A673 (cell line): Measurements from ENCODE around the gene PCP4. TPM values are rescaled to one million over a fixed set of nuclear protein-coding genes. Genes with fewer than 3 reads are reported as not detected.

Experiments
- BruUV-seq: library from RNA; stranded (reverse); fragments of 400-500 nt; replicated peaks from 2 replicates; lab custom pipeline; 2021; lab: Mats Ljungman, UMichigan
- CTCF ChIA-PET: fragments of 300-600 bp; sonication (Branson Sonifier 250); formaldehyde crosslinking; loops from one replicate; lab custom pipeline; 2022; ENCODE audit warnings: antibody characterized with exemption; lab: Charles Lee
- POLR2A ChIA-PET: fragments of 300-600 bp; sonication (Branson Sonifier 250); formaldehyde crosslinking; loops from one replicate; lab custom pipeline; 2022; ENCODE audit warnings: antibody characterized with exemption; ENCODE audit not compliant: low non-redundant PET; lab: Charles Lee
- DNase-seq: peaks from one replicate; pipeline ENCODE4 v3.0.0-alpha.2; 2015; ENCODE audit warnings: low spot score
- H3K27ac ChIP-seq: fragments of 200-600 bp; sonication (generic); 2 replicates; pipeline ENCODE4 v1.5.1; 2016; ENCODE audit warnings: mixed run types, low read depth, mild to moderate bottlenecking, mixed read lengths, antibody characterized with exemption, low read length; ENCODE audit not compliant: poor library complexity, severe bottlenecking
- H3K27me3 ChIP-seq: fragments of 200-600 bp; sonication (generic); replicated peaks from 2 replicates; pipeline ENCODE4 v1.6.1; 2017; ENCODE audit warnings: mixed run types, low read depth, mild to moderate bottlenecking, mixed read lengths, antibody characterized with exemption, low read length; ENCODE audit not compliant: insufficient read depth, poor library complexity
- H3K36me3 ChIP-seq: fragments of 200-600 bp; sonication (generic); 2 replicates; pipeline ENCODE4 v1.6.1; 2016; ENCODE audit warnings: mixed run types, mild to moderate bottlenecking, mixed read lengths, antibody characterized with exemption, low read length; ENCODE audit not compliant: insufficient read depth, poor library complexity, severe bottlenecking
- H3K4me1 ChIP-seq: fragments of 200-600 bp; sonication (generic); 2 replicates; pipeline ENCODE4 v1.6.1; 2017; ENCODE audit warnings: mixed run types, mild to moderate bottlenecking, mixed read lengths, antibody characterized with exemption, low read length; ENCODE audit not compliant: insufficient read depth, poor library complexity, severe bottlenecking
- H3K4me3 ChIP-seq: fragments of 200-600 bp; sonication (generic); 2 replicates; pipeline ENCODE4 v1.5.1; 2016; ENCODE audit warnings: low read depth, mixed run types, mild to moderate bottlenecking, mixed read lengths, low read length; ENCODE audit not compliant: poor library complexity, severe bottlenecking
- H3K9me3 ChIP-seq: fragments of 200-600 bp; sonication (generic); 2 replicates; pipeline ENCODE4 v1.6.1; 2016; ENCODE audit warnings: mixed run types, low read depth, mild to moderate bottlenecking, mixed read lengths, antibody characterized with exemption, low read length; ENCODE audit not compliant: poor library complexity, severe bottlenecking
- EZH2 ChIP-seq: fragments of 200-600 bp; sonication (generic); IDR thresholded peaks from 2 replicates; pipeline ENCODE4 v1.6.1; 2017; ENCODE audit warnings: borderline replicate concordance, low read depth, mild to moderate bottlenecking, mixed read lengths, antibody characterized with exemption, low read length; ENCODE audit not compliant: poor library complexity, severe bottlenecking
- intact Hi-C: fragments of 100-400 bp; cut with micrococcal nuclease; formaldehyde crosslinking; loops from one replicate; pipeline ENCODE4 v1.10.0; 2022; ENCODE audit not compliant: unreplicated experiment
- total RNA-seq: library from RNA; stranded (reverse); gene quantifications from 2 replicates; pipeline ENCODE4 v1.2.3, GENCODE V29; 2021
- TF ChIP-seq, protein P1 (sequence below): fragments of 300-800, 200-600 bp; sonication (generic); conservative IDR thresholded peaks from 2 replicates; pipeline ENCODE4 v1.5.1; 2017; ENCODE audit warnings: low read depth, mild to moderate bottlenecking, antibody characterized with exemption, low read length, moderate library complexity, mixed read lengths

The PCP4 gene
- total RNA-seq, 1 experiment from 2014 or later = not detected

DNA sequence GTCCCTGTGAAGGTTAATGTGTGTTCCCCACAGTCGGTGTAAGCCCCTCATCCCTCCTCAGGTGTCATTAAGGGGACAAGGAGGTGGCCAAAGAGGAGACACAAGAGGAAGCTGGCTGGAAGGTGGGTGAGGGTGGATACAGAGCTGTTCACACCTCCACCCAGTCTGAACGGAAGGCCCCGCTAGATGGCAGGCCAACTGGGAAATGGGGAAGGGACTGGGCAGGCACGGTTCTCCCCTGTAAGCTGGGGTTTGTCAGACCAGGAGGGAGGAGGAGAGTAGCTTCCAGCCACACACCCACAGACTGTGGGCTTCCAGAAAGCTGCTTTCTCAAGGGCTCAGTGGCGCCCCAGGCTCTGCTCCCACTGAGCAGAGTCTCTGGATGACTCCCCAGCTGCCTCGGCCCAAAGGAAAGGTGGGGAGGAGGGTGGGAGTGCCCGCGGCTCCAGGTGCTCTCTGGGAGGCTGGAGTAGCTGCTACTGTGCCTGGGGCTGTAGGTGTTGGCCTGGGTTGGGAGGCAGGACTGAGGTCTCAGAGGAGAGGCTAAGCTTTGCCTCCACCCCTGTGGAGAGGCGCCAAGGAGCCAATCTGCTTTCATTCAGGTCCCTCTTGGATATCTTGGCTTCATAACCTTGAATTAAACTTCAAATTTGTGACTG is 41.2 kb downstream of the PCP4 start:
- no peak overlapping the region for H3K27ac ChIP-seq
- intact Hi-C loops = no loop called here
- CTCF ChIA-PET = interaction anchor here (0.6 kb wide), 1 partner anchor 41 kb away, joined by 6 read pairs; no protein-coding TSS in a partner anchor
- H3K4me1 ChIP-seq = no peaks in the 10 kb centered on the region
- TF ChIP-seq, protein P1, sequence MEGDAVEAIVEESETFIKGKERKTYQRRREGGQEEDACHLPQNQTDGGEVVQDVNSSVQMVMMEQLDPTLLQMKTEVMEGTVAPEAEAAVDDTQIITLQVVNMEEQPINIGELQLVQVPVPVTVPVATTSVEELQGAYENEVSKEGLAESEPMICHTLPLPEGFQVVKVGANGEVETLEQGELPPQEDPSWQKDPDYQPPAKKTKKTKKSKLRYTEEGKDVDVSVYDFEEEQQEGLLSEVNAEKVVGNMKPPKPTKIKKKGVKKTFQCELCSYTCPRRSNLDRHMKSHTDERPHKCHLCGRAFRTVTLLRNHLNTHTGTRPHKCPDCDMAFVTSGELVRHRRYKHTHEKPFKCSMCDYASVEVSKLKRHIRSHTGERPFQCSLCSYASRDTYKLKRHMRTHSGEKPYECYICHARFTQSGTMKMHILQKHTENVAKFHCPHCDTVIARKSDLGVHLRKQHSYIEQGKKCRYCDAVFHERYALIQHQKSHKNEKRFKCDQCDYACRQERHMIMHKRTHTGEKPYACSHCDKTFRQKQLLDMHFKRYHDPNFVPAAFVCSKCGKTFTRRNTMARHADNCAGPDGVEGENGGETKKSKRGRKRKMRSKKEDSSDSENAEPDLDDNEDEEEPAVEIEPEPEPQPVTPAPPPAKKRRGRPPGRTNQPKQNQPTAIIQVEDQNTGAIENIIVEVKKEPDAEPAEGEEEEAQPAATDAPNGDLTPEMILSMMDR = no peak
- no peak for TF ChIP-seq EZH2
- DNase-seq = no peak
- no peak overlapping the region for H3K4me3 ChIP-seq
- no peaks in the 10 kb centered on the region for H3K9me3 ChIP-seq
- no TSS peak for BruUV-seq
- H3K36me3 ChIP-seq = no peaks in the 10 kb centered on the region
- POLR2A ChIA-PET = no interaction called here
- H3K27me3 ChIP-seq = no peaks in the 10 kb centered on the region

DNA sequence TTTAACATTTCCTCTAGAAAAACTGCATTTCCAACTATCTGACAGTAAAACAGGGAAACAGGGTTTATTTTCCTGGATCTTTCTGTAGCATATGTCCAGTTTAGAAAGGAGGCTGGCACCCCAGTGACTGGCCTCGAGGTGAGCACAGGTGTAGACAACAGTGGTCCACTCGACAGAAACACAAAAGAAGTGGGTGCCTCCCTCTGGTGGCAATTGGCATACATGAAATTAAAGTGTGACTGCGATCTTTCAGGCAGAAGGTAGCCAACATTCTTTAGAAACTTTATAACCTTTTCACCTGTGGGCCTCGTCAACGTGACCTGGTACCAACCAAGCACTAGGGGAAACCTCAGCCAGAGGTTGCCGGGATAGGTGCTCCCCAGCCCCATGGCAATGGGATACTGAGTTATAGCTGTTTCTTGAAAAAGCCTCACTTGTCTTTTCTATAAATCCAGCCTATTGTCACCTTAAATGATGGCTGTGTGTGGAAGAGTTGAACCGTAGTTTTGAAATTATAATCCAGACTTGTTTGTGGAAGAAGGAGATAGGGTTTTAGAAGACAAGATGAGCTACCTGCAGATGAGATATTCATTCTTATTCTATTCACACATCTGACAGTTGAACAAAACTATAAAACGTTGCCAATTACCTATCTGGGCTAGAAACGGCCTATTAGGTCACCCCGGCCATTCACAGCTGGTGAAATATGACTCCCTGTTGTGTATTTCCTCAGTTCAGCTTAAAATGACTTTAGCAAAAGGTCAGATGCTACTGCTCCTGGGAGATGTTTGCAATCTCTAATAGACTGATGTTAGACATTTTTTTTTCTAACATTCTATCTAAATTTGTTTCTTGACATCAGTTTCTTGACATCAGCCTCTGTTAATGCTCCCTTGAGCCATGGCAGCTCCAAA is 44.3 kb downstream of the PCP4 start:
- Histone ChIP-seq H3K27ac (no peak overlapping the region), H3K27me3 (no peaks in the 10 kb centered on the region), H3K4me1 (no peaks in the 10 kb centered on the region), H3K4me3 (no peak overlapping the region), H3K9me3 (no peaks in the 10 kb centered on the region), H3K36me3 (no peaks in the 10 kb centered on the region)
- ChIA-PET CTCF (no interaction called here), POLR2A (no interaction called here)
- BruUV-seq = no TSS peak
- no peak for TF ChIP-seq EZH2
- TF ChIP-seq, protein P1 = no peak
- no peak for DNase-seq
- intact Hi-C loops = no loop called here

GRCh38 chr21:39913706-39914305 is 46.6 kb downstream of the PCP4 start:
- Histone ChIP-seq H3K27me3 (no peaks in the 10 kb centered on the region), H3K9me3 (no peaks in the 10 kb centered on the region), H3K27ac (no peak overlapping the region), H3K4me1 (no peaks in the 10 kb centered on the region), H3K36me3 (no peaks in the 10 kb centered on the region), H3K4me3 (no peak overlapping the region)
- no peak for TF ChIP-seq EZH2
- TF ChIP-seq, protein P1 = no peak
- ChIA-PET CTCF (no interaction called here), POLR2A (no interaction called here)
- intact Hi-C loops = no loop called here
- DNase-seq = no peak
- BruUV-seq = no TSS peak
